B cell (primary cell): ENCODE results near the gene DDI2. TPM values are rescaled to one million over a fixed set of nuclear protein-coding genes. Genes with fewer than 3 reads are reported as not detected.

Source experiments
- ATAC-seq: fragments of 200-7000 bp; cut with Tn5 transposase; one replicate; pipeline ENCODE4 v1.10.0; 2021; ENCODE audit warnings: low read depth, mild to moderate bottlenecking, moderate number of reproducible peaks, moderate library complexity
- CTCF ChIA-PET: fragments of 350-600 bp; sonication (Branson Sonifier 250); formaldehyde crosslinking; loops from one replicate; lab custom pipeline; 2021; ENCODE audit warnings: antibody characterized with exemption, inconsistent platforms; lab: Charles Lee
- POLR2A ChIA-PET: fragments of 350-600 bp; sonication (Branson Sonifier 250); formaldehyde crosslinking; loops from one replicate; lab custom pipeline; 2021; ENCODE audit warnings: antibody characterized with exemption; lab: Charles Lee
- DNase-seq: peaks from one replicate; pipeline ENCODE4 v3.0.0; 2013
- H2AFZ ChIP-seq: 2 replicates; pipeline ENCODE4 v1.6.1; 2012; ENCODE audit warnings: mild to moderate bottlenecking, low read depth, low read length; ENCODE audit not compliant: insufficient read depth, poor library complexity, severe bottlenecking
- H3K27ac ChIP-seq, 2 donors: 1 replicate in 1 of 2; 2 replicates in 1 of 2; pipeline ENCODE4 v1.5.1; 2012 to 2013; ENCODE audit warnings: low read length in 2 of 2, mild to moderate bottlenecking in 2 of 2, moderate library complexity in 1 of 2
- H3K27me3 ChIP-seq, 4 experiments: fragments of 200-600 bp in 1 of 4; sonication (generic) in 1 of 4; replicated peaks in 1 of 4; 1 replicate in 2 of 4; 2 replicates in 2 of 4; pipeline versions ENCODE4 v1.6.1 to v1.7.0; 2013 to 2016; ENCODE audit warnings: low read length in 3 of 4, mild to moderate bottlenecking in 2 of 4, mixed read lengths in 1 of 4, moderate library complexity in 1 of 4; ENCODE audit not compliant: insufficient read depth in 4 of 4, control insufficient read depth in 3 of 4; ENCODE audit errors: control extremely low read depth in 1 of 4
- H3K36me3 ChIP-seq, 2 experiments: replicated peaks in 1 of 2; 1 replicate in 1 of 2; 2 replicates in 1 of 2; pipeline versions ENCODE4 v1.6.1 to v1.7.1; 2013; ENCODE audit warnings: low read length in 1 of 2; ENCODE audit not compliant: insufficient read depth in 2 of 2, control insufficient read depth in 1 of 2; ENCODE audit errors: control extremely low read depth in 1 of 2, extremely low read depth in 1 of 2
- H3K4me1 ChIP-seq, 2 donors: fragments of 200-600 bp in 1 of 2; sonication (generic) in 1 of 2; 1 replicate in 1 of 2; 2 replicates in 1 of 2; pipeline versions ENCODE4 v1.5.1 to v1.6.1; 2013 to 2017; ENCODE audit warnings: low read length in 2 of 2; ENCODE audit not compliant: control insufficient read depth in 2 of 2, insufficient read depth in 2 of 2
- H3K4me2 ChIP-seq: replicated peaks from 2 replicates; pipeline ENCODE3; 2012; ENCODE audit warnings: mild to moderate bottlenecking, low read depth, low read length; ENCODE audit not compliant: poor library complexity, severe bottlenecking
- H3K4me3 ChIP-seq, 5 experiments: fragments of 200-600 bp in 1 of 5; sonication (generic) in 1 of 5; 1 replicate in 3 of 5; 2 replicates in 2 of 5; pipeline versions ENCODE4 v1.5.1 to v1.7.0; 2011 to 2016; ENCODE audit warnings: low read length in 4 of 5, mild to moderate bottlenecking in 4 of 5, low read depth in 2 of 5, control low read depth in 1 of 5, moderate library complexity in 1 of 5; ENCODE audit not compliant: insufficient read depth in 1 of 5; ENCODE audit errors: control extremely low read depth in 1 of 5, extremely low read depth in 1 of 5
- H3K79me2 ChIP-seq: fragments of 200-600 bp; sonication (generic); one replicate; pipeline ENCODE4 v1.6.0; 2016; ENCODE audit warnings: low read length; ENCODE audit not compliant: control insufficient read depth, insufficient read depth
- H3K9ac ChIP-seq: fragments of 200-600 bp; sonication (generic); 2 replicates; pipeline ENCODE4 v1.6.1; 2017; ENCODE audit warnings: mild to moderate bottlenecking, low read length, moderate library complexity
- H3K9me3 ChIP-seq, 3 donors: one replicate each; pipeline versions ENCODE4 v1.6.1 to v1.7.1; 2013; ENCODE audit warnings: low read length in 2 of 3; ENCODE audit not compliant: control insufficient read depth in 2 of 3, insufficient read depth in 1 of 3; ENCODE audit errors: control extremely low read depth in 1 of 3
- H4K20me1 ChIP-seq: 2 replicates; pipeline ENCODE4 v1.6.0; 2012; ENCODE audit warnings: mild to moderate bottlenecking, low read length; ENCODE audit not compliant: insufficient read depth, control insufficient read depth, poor library complexity, severe bottlenecking
- H3K27ac Mint-ChIP-seq: one replicate; pipeline ENCODE4 v1.8.0; 2021; ENCODE audit warnings: mixed read lengths
- H3K27me3 Mint-ChIP-seq: one replicate; pipeline ENCODE4 v1.8.0; 2021; ENCODE audit warnings: mixed read lengths
- H3K4me1 Mint-ChIP-seq: one replicate; pipeline ENCODE4 v1.8.0; 2021; ENCODE audit warnings: mixed read lengths
- H3K4me3 Mint-ChIP-seq: one replicate; pipeline ENCODE4 v1.8.0; 2021; ENCODE audit warnings: mixed read lengths
- H3K9me3 Mint-ChIP-seq: one replicate; pipeline ENCODE4 v1.8.0; 2022; ENCODE audit warnings: mixed read lengths; ENCODE audit not compliant: insufficient read depth
- CTCF ChIP-seq: fragments of 200-600 bp; IDR thresholded peaks from one replicate; pipeline ENCODE4 v1.8.0; 2022; ENCODE audit warnings: antibody characterized with exemption, mild to moderate bottlenecking
- EZH2 ChIP-seq: IDR thresholded peaks from 2 replicates; pipeline ENCODE4 v1.6.1; 2012; ENCODE audit warnings: borderline replicate concordance, low read depth, mild to moderate bottlenecking, moderate library complexity, low read length; ENCODE audit not compliant: insufficient read depth, poor library complexity, severe bottlenecking
- WGBS: methylation state at CpG from one replicate; pipeline ENCODE4 v1.1.5; 2013; ENCODE audit warnings: missing lambda C conversion rate; ENCODE audit not compliant: insufficient coverage; 5-methylcytosine and 5-hydroxymethylcytosine counted together
- intact Hi-C: fragments of 100-400 bp; cut with micrococcal nuclease; formaldehyde crosslinking; loops from one replicate; pipeline ENCODE4 v1.10.0; 2022
- polyA plus RNA-seq: library from polyadenylated mRNA; depleted of rRNA; stranded (reverse); fragments of >200 nt; gene quantifications from 2 replicates; pipeline ENCODE4 v1.2.3, GENCODE V29; 2012
- total RNA-seq, 2 donors: library from RNA; stranded (reverse); fragments of 120-200 nt in 1 of 2; gene quantifications; 1 replicate in 1 of 2; 2 replicates in 1 of 2; pipeline versions ENCODE4 v1.2.3 to v1.2.4, GENCODE V29; 2013 to 2022

The DDI2 gene
- total and polyA plus RNA-seq, 2 donors (not counting 1 experiment from before 2014, with no cell fraction given): 8.5 to 61.0 TPM

GRCh38 chr1:15696956-15697521, 79.8 kb downstream of the DDI2 start:
- peak overlapping the region; percentile 17 to 64 (median 54) for H3K4me3 ChIP-seq
- peak overlapping the region; percentile 81 for H3K4me2 ChIP-seq
- H4K20me1 ChIP-seq: peaks cover 26% of the 10 kb centered on the region
- no peak overlapping the region for H2AFZ ChIP-seq
- no peaks in the 10 kb centered on the region for H3K27me3 Mint-ChIP-seq
- H3K27ac ChIP-seq: peak overlapping the region; percentile 68 to 88
- peak; percentile 92 for DNase-seq
- peak overlapping the region; percentile 95 for H3K27ac Mint-ChIP-seq
- H3K4me1 ChIP-seq: peaks cover 41 to 54% of the 10 kb centered on the region in 2 donors
- H3K9me3 Mint-ChIP-seq: no peaks in the 10 kb centered on the region
- no peaks in the 10 kb centered on the region for H3K27me3 ChIP-seq
- H3K9me3 ChIP-seq: no peaks in the 10 kb centered on the region
- POLR2A ChIA-PET: interaction anchor here (0.6 to 3.8 kb wide), 9 partner anchors 8 to 671 kb away, joined by 3 to 20 read pairs (median 4); no protein-coding TSS in a partner anchor
- intact Hi-C loops: loop anchor here (1.0 to 10.0 kb wide), 7 partner anchors 15 to 170 kb away; partner anchors contain the start of gene SPEN
- peak overlapping the region; percentile 85 for H3K4me3 Mint-ChIP-seq
- peak; percentile 95 for ATAC-seq
- H3K9ac ChIP-seq: peak overlapping the region; percentile 59
- no peak for TF ChIP-seq CTCF
- no peak for TF ChIP-seq EZH2
- H3K36me3 ChIP-seq: peaks cover 1 to 5% of the 10 kb centered on the region in 2 experiments
- H3K79me2 ChIP-seq: peaks cover 72% of the 10 kb centered on the region
- CTCF ChIA-PET: interaction anchor here (0.7 to 3.3 kb wide), 16 partner anchors 11 to 137 kb away, joined by 3 to 12 read pairs (median 4); partner anchors contain the start of gene DDI2
- whole genome bisulfite sequencing: 1% methylated on average over 8 of the region's 10 CpGs
- H3K4me1 Mint-ChIP-seq: peaks cover 64% of the 10 kb centered on the region

- H4K20me1 ChIP-seq: peaks cover 27% of the 10 kb centered on the region
- H3K27me3 Mint-ChIP-seq: no peaks in the 10 kb centered on the region
- no peak overlapping the region for H2AFZ ChIP-seq
- H3K9me3 ChIP-seq: no peaks in the 10 kb centered on the region
- DNase-seq: no peak
- peak overlapping the region; percentile 61 for H3K27ac Mint-ChIP-seq
- no peak overlapping the region for H3K4me3 Mint-ChIP-seq
- no peak overlapping the region for H3K9ac ChIP-seq
- peaks cover 3 to 5% of the 10 kb centered on the region in 2 experiments for H3K36me3 ChIP-seq
- no peak for TF ChIP-seq EZH2
- no peak for TF ChIP-seq CTCF
- no CpG with 5 or more reads among the region's 2 CpGs for WGBS
- H3K4me1 Mint-ChIP-seq: peaks cover 62% of the 10 kb centered on the region
- intact Hi-C loops: loop anchor here (5.0 to 10.0 kb wide), 2 partner anchors 41 to 147 kb away; partner anchors contain the start of gene SPEN
- H3K27ac ChIP-seq: peak overlapping the region; percentile 68 to 88
- CTCF ChIA-PET: interaction anchor here (0.7 to 3.3 kb wide), 3 partner anchors 12 to 169 kb away, joined by 3 to 12 read pairs (median 4); partner anchors contain the start of gene DDI2
- no peak overlapping the region for H3K4me3 ChIP-seq
- POLR2A ChIA-PET: interaction anchor here (0.7 to 3.8 kb wide), 3 partner anchors 13 to 33 kb away, joined by 3 to 20 read pairs (median 8); no protein-coding TSS in a partner anchor
- no peaks in the 10 kb centered on the region for H3K27me3 ChIP-seq
- H3K4me1 ChIP-seq: peaks cover 37 to 51% of the 10 kb centered on the region in 2 donors
- no peak for ATAC-seq
- H3K9me3 Mint-ChIP-seq: no peaks in the 10 kb centered on the region
- peaks cover 75% of the 10 kb centered on the region for H3K79me2 ChIP-seq
- peak overlapping the region; percentile 81 for H3K4me2 ChIP-seq
Observed at GRCh38 chr1:15698201-15698600, 80.9 kb downstream of the DDI2 start.
